ENCODE results near the gene MYBPC3. TPM values are rescaled to one million over a fixed set of nuclear protein-coding genes. Genes with fewer than 3 reads are reported as not detected.

MYBPC3 gene
- total and polyA plus RNA-seq, 2 experiments from 2014 or later, result not detected

DNA sequence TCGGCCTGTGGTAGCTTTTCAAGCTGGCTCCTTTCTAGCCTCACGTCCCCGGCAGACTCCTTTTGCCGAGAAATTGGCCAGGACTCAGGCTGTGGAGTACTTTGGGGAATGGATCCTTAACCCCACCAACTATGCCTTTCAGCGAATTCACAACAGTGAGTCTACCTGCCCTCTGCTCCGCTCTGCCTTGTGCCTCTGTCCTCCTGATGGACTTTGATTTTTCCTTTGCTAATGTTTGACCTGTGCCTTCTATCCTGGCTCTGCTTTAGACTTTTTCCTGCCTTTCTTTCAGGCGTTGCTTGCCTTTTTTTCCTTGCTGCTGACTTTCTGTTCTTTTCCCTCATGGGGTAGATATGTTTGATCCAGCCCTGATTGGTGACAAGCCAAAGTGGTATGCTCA is 70.0 kb downstream of the MYBPC3 start (continued):
- no peak for TF ChIP-seq POLR2AphosphoS5 (IDR thresholded peaks at IDR 0.05; ENCODE audit: low read depth)
- TF ChIP-seq, protein P1, sequence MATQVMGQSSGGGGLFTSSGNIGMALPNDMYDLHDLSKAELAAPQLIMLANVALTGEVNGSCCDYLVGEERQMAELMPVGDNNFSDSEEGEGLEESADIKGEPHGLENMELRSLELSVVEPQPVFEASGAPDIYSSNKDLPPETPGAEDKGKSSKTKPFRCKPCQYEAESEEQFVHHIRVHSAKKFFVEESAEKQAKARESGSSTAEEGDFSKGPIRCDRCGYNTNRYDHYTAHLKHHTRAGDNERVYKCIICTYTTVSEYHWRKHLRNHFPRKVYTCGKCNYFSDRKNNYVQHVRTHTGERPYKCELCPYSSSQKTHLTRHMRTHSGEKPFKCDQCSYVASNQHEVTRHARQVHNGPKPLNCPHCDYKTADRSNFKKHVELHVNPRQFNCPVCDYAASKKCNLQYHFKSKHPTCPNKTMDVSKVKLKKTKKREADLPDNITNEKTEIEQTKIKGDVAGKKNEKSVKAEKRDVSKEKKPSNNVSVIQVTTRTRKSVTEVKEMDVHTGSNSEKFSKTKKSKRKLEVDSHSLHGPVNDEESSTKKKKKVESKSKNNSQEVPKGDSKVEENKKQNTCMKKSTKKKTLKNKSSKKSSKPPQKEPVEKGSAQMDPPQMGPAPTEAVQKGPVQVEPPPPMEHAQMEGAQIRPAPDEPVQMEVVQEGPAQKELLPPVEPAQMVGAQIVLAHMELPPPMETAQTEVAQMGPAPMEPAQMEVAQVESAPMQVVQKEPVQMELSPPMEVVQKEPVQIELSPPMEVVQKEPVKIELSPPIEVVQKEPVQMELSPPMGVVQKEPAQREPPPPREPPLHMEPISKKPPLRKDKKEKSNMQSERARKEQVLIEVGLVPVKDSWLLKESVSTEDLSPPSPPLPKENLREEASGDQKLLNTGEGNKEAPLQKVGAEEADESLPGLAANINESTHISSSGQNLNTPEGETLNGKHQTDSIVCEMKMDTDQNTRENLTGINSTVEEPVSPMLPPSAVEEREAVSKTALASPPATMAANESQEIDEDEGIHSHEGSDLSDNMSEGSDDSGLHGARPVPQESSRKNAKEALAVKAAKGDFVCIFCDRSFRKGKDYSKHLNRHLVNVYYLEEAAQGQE (IDR thresholded peaks at IDR 0.05; ENCODE audit: unreplicated experiment), result no peak
- TF ChIP-seq STAT1 (IDR thresholded peaks at IDR 0.05; ENCODE audit: unreplicated experiment), result no peak
- TF ChIP-seq NANOG (IDR thresholded peaks at IDR 0.05; ENCODE audit: borderline replicate concordance), result no peak

Small RNA genes lying within 50 kb of the gene (microRNA-seq; reads per million reads assigned to microRNA genes)
- not detected for gene MIR4487

Small RNA genes lying within 50 kb of the gene (small RNA-seq; reads per million reads assigned to genes)
- gene MIR4487 (ENCODE audit: low replicate concordance), result not detected

Other genes starting within 250 kb of the MYBPC3 start
- 111 and 122 TPM in 2 replicates for gene ARFGAP2, start 175.8 kb downstream of the MYBPC3 start, total RNA-seq (2014; rRNA removed; shearing (Covaris generic))
- 24.2 and 25.6 TPM in 2 replicates for gene ARFGAP2, start 175.8 kb downstream of the MYBPC3 start, polyA plus RNA-seq (2016; fragmentation: Nextera tagmentation; extraction: Ambion mirVana)
- gene PACSIN3, start 166.3 kb downstream of the MYBPC3 start, total RNA-seq (2014; rRNA removed; shearing (Covaris generic)), result 66.5 and 72.1 TPM in 2 replicates
- 38.8 and 39.6 TPM in 2 replicates for gene PACSIN3, start 166.3 kb downstream of the MYBPC3 start, polyA plus RNA-seq (2016; fragmentation: Nextera tagmentation; extraction: Ambion mirVana)
- gene DDB2, start 137.7 kb downstream of the MYBPC3 start, total RNA-seq (2014; rRNA removed; shearing (Covaris generic)), result 62.5 and 63.1 TPM in 2 replicates
- gene DDB2, start 137.7 kb downstream of the MYBPC3 start, polyA plus RNA-seq (2016; fragmentation: Nextera tagmentation; extraction: Ambion mirVana), result 58.7 and 60.2 TPM in 2 replicates
- gene ACP2, start 103.9 kb downstream of the MYBPC3 start, total RNA-seq (2014; rRNA removed; shearing (Covaris generic)), result 32.1 and 33.5 TPM in 2 replicates
- 5.6 and 7.3 TPM in 2 replicates for gene ACP2, start 103.9 kb downstream of the MYBPC3 start, polyA plus RNA-seq (2016; fragmentation: Nextera tagmentation; extraction: Ambion mirVana)
- 23.7 and 23.8 TPM in 2 replicates for gene NR1H3, start 94.7 kb downstream of the MYBPC3 start, total RNA-seq (2014; rRNA removed; shearing (Covaris generic))
- gene NR1H3, start 94.7 kb downstream of the MYBPC3 start, polyA plus RNA-seq (2016; fragmentation: Nextera tagmentation; extraction: Ambion mirVana), result 16.5 and 17.5 TPM in 2 replicates
- gene MADD, start 82.6 kb downstream of the MYBPC3 start, total RNA-seq (2014; rRNA removed; shearing (Covaris generic)), result 33.3 and 43.8 TPM in 2 replicates
- 12.5 and 13.4 TPM in 2 replicates for gene MADD, start 82.6 kb downstream of the MYBPC3 start, polyA plus RNA-seq (2016; fragmentation: Nextera tagmentation; extraction: Ambion mirVana)
- gene SPI1, start 25.8 kb upstream of the MYBPC3 start, total RNA-seq (2014; rRNA removed; shearing (Covaris generic)), result not detected in 2 replicates
- gene SPI1, start 25.8 kb upstream of the MYBPC3 start, polyA plus RNA-seq (2016; fragmentation: Nextera tagmentation; extraction: Ambion mirVana), result 0.19 and 0.23 TPM in 2 replicates
- gene SLC39A13, start 55.9 kb upstream of the MYBPC3 start, total RNA-seq (2014; rRNA removed; shearing (Covaris generic)), result 32.7 TPM in 2 replicates
- 15.8 TPM in 2 replicates for gene SLC39A13, start 55.9 kb upstream of the MYBPC3 start, polyA plus RNA-seq (2016; fragmentation: Nextera tagmentation; extraction: Ambion mirVana)
- gene PSMC3, start 73.7 kb upstream of the MYBPC3 start, total RNA-seq (2014; rRNA removed; shearing (Covaris generic)), result 147 and 149 TPM in 2 replicates
- gene PSMC3, start 73.7 kb upstream of the MYBPC3 start, polyA plus RNA-seq (2016; fragmentation: Nextera tagmentation; extraction: Ambion mirVana), result 173 and 190 TPM in 2 replicates
- gene RAPSN, start 96.4 kb upstream of the MYBPC3 start, total RNA-seq (2014; rRNA removed; shearing (Covaris generic)), result 0.17 TPM in 1 of 2 replicates, not detected in the other
- gene RAPSN, start 96.4 kb upstream of the MYBPC3 start, polyA plus RNA-seq (2016; fragmentation: Nextera tagmentation; extraction: Ambion mirVana), result 0.23 and 0.59 TPM in 2 replicates
- 233 TPM in 2 replicates for gene CELF1, start 200.4 kb upstream of the MYBPC3 start, total RNA-seq (2014; rRNA removed; shearing (Covaris generic))
- 124 and 134 TPM in 2 replicates for gene CELF1, start 200.4 kb upstream of the MYBPC3 start, polyA plus RNA-seq (2016; fragmentation: Nextera tagmentation; extraction: Ambion mirVana)
- gene PTPMT1, start 212.9 kb upstream of the MYBPC3 start, total RNA-seq (2014; rRNA removed; shearing (Covaris generic)), result 87.0 and 109 TPM in 2 replicates
- 106 and 109 TPM in 2 replicates for gene PTPMT1, start 212.9 kb upstream of the MYBPC3 start, polyA plus RNA-seq (2016; fragmentation: Nextera tagmentation; extraction: Ambion mirVana)
- gene KBTBD4, start 226.3 kb upstream of the MYBPC3 start, total RNA-seq (2014; rRNA removed; shearing (Covaris generic)), result 16.6 and 17.2 TPM in 2 replicates
- gene KBTBD4, start 226.3 kb upstream of the MYBPC3 start, polyA plus RNA-seq (2016; fragmentation: Nextera tagmentation; extraction: Ambion mirVana), result 4.1 and 5.8 TPM in 2 replicates
- 99.5 and 108 TPM in 2 replicates for gene NDUFS3, start 226.4 kb upstream of the MYBPC3 start, total RNA-seq (2014; rRNA removed; shearing (Covaris generic))
- 168 and 185 TPM in 2 replicates for gene NDUFS3, start 226.4 kb upstream of the MYBPC3 start, polyA plus RNA-seq (2016; fragmentation: Nextera tagmentation; extraction: Ambion mirVana)
- gene FAM180B, start 234.0 kb upstream of the MYBPC3 start, total RNA-seq (2014; rRNA removed; shearing (Covaris generic)), result not detected in 2 replicates
- gene FAM180B, start 234.0 kb upstream of the MYBPC3 start, polyA plus RNA-seq (2016; fragmentation: Nextera tagmentation; extraction: Ambion mirVana), result not detected in 2 replicates
- 6.6 TPM in 2 replicates for gene C1QTNF4, start 241.7 kb upstream of the MYBPC3 start, total RNA-seq (2014; rRNA removed; shearing (Covaris generic))
- 5.2 and 5.7 TPM in 2 replicates for gene C1QTNF4, start 241.7 kb upstream of the MYBPC3 start, polyA plus RNA-seq (2016; fragmentation: Nextera tagmentation; extraction: Ambion mirVana)

Data from GM23338 (cell line).